Liver (tissue), 3 donors: Measurements from ENCODE around the gene CCDC137.

Experiments
- GABPA ChIP-seq, 2 donors: IDR thresholded peaks in 1 of 2; conservative IDR thresholded peaks in 1 of 2; 2 replicates each; pipeline ENCODE4 v1.6.1; 2016; ENCODE audit warnings: antibody characterized with exemption in 2 of 2, mild to moderate bottlenecking in 1 of 2, moderate library complexity in 1 of 2
- HNF4A ChIP-seq, 2 donors: conservative IDR thresholded peaks; 2 replicates each; pipeline ENCODE4 v1.6.1; 2016; ENCODE audit warnings: antibody characterized with exemption in 2 of 2, mild to moderate bottlenecking in 2 of 2
- JUND ChIP-seq, 2 donors: IDR thresholded peaks; 2 replicates each; pipeline ENCODE4 v1.6.1; 2016; ENCODE audit warnings: antibody characterized with exemption in 2 of 2
- SP1 ChIP-seq: IDR thresholded peaks from 2 replicates; pipeline ENCODE4 v1.6.1; 2018; ENCODE audit warnings: antibody characterized with exemption, mild to moderate bottlenecking
- TAF1 ChIP-seq: conservative IDR thresholded peaks from 2 replicates; pipeline ENCODE4 v1.6.1; 2016; ENCODE audit warnings: antibody characterized with exemption, mild to moderate bottlenecking
- YY1 ChIP-seq: IDR thresholded peaks from 2 replicates; pipeline ENCODE4 v1.6.1; 2016; ENCODE audit warnings: antibody characterized with exemption, mild to moderate bottlenecking
- TF ChIP-seq, protein P1 (sequence below): fragments of 150-350 bp; IDR thresholded peaks from 2 replicates; pipeline ENCODE4 v1.5.1; 2017; ENCODE audit warnings: improper control_type of control experiment, low read depth, low read length; ENCODE audit not compliant: missing input control
- TF ChIP-seq, protein P2 (sequence below): IDR thresholded peaks from 2 replicates; pipeline ENCODE4 v1.6.1; 2016; ENCODE audit warnings: antibody characterized with exemption
- TF ChIP-seq, protein P3 (sequence below): IDR thresholded peaks from 2 replicates; pipeline ENCODE4 v1.6.1; 2016; ENCODE audit warnings: antibody characterized with exemption, mild to moderate bottlenecking
- donor health status: healthy.
- donor health status: healthy.

- TF ChIP-seq SP1, result no peak
- TF ChIP-seq, protein P1, sequence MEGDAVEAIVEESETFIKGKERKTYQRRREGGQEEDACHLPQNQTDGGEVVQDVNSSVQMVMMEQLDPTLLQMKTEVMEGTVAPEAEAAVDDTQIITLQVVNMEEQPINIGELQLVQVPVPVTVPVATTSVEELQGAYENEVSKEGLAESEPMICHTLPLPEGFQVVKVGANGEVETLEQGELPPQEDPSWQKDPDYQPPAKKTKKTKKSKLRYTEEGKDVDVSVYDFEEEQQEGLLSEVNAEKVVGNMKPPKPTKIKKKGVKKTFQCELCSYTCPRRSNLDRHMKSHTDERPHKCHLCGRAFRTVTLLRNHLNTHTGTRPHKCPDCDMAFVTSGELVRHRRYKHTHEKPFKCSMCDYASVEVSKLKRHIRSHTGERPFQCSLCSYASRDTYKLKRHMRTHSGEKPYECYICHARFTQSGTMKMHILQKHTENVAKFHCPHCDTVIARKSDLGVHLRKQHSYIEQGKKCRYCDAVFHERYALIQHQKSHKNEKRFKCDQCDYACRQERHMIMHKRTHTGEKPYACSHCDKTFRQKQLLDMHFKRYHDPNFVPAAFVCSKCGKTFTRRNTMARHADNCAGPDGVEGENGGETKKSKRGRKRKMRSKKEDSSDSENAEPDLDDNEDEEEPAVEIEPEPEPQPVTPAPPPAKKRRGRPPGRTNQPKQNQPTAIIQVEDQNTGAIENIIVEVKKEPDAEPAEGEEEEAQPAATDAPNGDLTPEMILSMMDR, result no peak
- TF ChIP-seq YY1, result no peak
- TF ChIP-seq JUND (IDR thresholded peaks at IDR 0.05), result no peak
- TF ChIP-seq HNF4A (conservative IDR thresholded peaks at IDR 0.05), result no peak
- TF ChIP-seq, protein P2, sequence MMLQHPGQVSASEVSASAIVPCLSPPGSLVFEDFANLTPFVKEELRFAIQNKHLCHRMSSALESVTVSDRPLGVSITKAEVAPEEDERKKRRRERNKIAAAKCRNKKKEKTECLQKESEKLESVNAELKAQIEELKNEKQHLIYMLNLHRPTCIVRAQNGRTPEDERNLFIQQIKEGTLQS, result no peak
- no peak for TF ChIP-seq TAF1
- TF ChIP-seq, protein P3, sequence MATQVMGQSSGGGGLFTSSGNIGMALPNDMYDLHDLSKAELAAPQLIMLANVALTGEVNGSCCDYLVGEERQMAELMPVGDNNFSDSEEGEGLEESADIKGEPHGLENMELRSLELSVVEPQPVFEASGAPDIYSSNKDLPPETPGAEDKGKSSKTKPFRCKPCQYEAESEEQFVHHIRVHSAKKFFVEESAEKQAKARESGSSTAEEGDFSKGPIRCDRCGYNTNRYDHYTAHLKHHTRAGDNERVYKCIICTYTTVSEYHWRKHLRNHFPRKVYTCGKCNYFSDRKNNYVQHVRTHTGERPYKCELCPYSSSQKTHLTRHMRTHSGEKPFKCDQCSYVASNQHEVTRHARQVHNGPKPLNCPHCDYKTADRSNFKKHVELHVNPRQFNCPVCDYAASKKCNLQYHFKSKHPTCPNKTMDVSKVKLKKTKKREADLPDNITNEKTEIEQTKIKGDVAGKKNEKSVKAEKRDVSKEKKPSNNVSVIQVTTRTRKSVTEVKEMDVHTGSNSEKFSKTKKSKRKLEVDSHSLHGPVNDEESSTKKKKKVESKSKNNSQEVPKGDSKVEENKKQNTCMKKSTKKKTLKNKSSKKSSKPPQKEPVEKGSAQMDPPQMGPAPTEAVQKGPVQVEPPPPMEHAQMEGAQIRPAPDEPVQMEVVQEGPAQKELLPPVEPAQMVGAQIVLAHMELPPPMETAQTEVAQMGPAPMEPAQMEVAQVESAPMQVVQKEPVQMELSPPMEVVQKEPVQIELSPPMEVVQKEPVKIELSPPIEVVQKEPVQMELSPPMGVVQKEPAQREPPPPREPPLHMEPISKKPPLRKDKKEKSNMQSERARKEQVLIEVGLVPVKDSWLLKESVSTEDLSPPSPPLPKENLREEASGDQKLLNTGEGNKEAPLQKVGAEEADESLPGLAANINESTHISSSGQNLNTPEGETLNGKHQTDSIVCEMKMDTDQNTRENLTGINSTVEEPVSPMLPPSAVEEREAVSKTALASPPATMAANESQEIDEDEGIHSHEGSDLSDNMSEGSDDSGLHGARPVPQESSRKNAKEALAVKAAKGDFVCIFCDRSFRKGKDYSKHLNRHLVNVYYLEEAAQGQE, result no peak
- no peak for TF ChIP-seq GABPA (IDR thresholded peaks at IDR 0.05 in 1 of 2, conservative IDR thresholded peaks at IDR 0.05 in 1 of 2)
Measured at GRCh38 chr17:81691608-81692007, 25.1 kb downstream of the CCDC137 start.
